ENCODE data around the gene TAF10.
A peak's percentile ranks its signal among the peaks of the same experiment; 100 is the strongest.

Gene TAF10

DNA sequence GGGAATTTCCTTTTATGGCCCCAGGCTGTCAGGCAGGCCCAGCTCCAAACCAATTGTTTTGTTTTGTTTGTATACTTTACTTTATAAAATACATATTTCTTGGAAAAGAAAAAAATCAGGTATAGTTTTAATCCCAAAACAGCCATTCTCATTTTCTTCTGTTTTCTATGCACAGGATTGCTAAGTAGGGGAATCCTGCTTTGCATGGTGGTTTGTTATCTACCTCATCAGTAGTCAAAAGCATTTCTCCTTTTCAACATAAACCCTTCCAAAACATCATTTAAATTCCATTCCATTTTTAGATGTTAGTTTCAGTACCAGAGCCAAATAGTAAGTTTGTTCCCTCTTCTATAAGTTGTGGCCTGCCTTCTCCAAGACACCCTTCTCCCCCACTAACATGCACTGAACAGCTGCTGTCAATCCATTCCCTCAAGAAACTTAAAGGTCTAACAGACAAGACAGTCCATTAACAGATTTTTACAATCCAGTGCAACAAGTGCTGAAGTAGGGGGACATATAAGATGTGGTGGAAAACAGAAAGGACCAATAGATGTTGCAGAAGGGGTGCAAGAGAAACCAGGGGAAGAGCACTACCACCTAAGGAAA is 4.7 kb downstream of the TAF10 start:
- DNase-seq: peak; percentile 25

DNA sequence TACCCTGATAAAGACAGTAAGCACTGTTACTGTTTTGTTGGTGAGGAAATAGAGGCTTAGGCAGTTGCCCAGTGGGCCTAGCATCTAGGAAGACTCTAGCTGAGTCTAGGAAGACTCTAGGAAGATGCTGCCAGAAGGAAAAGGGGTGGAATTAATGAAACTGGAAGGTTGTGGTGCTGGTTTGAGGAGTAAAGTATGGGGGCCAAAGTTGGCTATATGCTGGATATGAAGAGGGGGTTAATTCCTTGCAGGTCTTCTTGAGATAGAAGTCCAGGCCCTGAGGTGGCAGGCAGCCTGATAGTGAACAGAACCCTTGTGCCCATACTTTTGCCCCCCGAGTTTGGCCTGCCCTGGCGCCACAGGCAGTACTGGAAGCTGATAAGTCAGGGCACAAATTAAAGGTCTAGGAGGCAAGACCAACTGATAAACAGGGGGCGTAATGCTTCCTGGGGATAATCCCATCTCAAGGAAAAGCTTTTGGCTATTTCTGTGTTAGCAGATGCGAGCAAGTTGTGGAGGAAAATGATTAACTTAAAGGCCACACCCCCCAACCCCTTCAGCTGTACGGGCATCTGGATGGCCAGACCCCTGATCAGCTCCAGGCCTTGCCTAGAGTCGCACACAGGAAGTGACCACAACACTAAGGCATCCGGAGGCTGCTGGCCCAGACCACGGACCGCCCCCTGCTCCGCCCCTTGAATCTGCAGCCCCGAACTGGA is 5.4 kb downstream of the TAF10 start:
- DNase-seq: peak; percentile 75

DNA sequence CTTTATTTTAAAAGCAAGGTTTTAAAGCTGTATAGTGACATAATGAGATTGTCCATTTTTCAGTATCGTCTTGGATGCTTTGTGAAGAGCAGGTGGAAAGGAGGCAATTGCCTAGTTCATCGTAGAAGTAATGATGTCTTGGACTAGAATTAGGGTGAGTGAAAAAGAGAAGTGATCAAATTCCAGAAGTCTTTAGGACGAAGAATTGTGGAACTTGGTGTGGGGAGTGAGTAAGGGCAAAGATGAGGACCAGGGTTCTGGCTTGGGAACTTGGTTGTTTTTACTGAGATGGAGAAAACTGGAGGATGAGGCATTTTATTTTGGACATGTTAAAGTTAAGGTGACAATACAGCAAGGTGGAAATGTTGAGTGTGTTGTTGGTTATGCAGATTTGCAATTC is 7.2 kb downstream of the TAF10 start:
- no peak for DNase-seq

DNA sequence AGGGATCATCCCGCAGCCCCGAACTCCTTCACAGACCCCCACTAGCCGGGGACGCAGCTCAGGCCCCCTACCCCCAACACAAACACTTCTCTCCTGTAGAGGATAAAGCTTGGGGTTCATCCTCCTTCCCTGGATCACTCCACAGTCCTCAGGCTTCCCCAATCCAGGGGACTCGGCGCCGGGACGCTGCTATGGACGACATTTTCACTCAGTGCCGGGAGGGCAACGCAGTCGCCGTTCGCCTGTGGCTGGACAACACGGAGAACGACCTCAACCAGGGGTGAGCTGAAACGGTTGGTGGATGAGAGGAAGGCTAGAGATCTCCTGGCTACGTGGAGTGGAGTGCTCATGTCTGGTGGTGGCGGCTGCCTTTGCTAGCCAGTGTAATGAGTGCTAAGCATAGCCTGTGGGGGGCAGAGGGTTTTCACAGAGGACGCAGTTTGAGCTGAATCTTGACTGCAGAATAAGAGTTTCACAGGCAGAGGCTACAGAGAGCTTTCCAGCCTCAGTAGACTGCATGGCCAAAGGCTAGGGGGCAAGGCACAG is 7.9 kb downstream of the TAF10 start:
- DNase-seq: peak; percentile 64

DNA sequence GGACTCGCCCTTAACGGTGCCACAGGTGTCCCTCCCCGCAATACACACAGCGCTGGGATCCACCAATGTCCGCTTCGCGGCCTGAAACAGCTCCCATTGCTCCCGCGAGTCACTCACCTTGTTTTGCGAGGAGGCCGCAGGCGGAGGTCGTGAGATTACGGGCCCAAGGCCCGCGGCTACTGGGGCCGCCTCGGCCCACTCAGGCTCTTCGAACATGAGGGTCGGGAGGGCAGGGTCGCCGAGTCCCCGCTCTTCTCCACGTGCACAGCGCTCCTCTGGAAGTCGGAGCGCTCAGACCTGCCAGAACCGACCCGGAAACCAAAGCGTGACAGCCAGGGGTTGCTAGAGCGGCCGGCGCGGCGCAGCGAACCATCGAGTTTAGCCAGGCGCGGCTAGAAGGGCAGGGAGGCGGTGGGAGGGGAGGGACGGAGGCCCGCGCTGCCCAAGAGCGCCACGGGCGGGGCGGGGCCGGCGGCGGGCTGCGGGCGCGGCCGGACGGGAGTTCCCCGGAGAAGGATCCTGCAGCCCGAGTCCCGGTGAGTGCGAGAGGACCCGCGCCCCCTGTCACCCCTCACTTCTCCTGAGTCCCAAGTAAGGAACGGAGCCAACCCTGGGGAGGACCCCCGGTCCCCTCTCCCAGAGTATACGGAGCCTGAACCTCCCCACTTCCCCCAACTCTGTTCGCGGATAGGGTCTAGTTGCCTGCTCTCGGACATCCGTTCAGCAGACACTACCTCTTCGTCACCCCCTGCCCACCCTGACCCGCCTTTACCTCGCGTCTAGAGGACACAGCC is 8.5 kb downstream of the TAF10 start, which contains the start of the genes ILK and RRP8:
TSS of gene ILK (plus strand) at position 488 of the 794 bp plus-strand sequence. CDS start 498 bp downstream, outside the sequence.
TSS of gene RRP8 (minus strand) at position 330 of the 794 bp plus-strand sequence. CDS start at position 216, 114 bp downstream.
- DNase-seq: peak; percentile 94

DNA sequence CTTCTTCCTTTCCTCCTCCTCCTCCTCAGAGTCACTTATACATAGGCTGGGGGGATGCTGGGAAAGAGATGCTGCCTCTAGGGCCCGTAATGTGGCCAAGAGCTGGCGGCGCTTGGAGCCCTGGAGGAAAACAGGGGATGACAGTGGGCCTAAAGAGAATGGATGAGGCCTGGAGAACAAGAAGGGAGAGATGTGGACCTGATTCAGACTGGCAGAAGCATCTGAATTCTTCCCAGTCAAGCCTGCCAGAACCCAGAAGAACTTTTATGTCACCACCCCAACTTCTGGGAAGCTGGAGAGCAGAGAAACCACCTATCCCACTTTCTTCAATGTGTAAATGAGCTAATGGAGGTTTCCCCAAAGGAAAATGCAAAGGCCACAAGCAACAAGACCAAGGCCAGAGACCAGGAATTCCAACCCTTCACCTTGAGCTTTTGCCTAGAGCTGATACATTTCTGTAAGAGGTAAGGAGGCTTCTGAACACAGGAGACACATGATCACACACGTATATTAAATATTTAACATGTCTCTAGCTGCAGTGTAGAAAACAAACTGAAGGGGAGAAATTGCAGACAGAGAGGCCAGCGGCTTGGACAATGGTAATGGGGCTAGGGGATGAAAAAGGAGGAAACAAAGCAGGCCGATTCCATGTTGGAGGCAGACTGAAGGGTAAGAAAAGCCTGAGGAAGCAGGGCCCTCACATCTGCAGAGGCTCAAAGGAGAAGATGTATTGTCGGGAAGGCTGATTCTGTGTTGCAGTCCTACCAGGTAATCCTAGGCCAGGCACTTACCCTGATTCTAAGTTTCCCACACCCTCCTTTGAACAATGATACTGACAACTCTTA is 9.7 kb downstream of the TAF10 start:
- no peak for DNase-seq

DNA sequence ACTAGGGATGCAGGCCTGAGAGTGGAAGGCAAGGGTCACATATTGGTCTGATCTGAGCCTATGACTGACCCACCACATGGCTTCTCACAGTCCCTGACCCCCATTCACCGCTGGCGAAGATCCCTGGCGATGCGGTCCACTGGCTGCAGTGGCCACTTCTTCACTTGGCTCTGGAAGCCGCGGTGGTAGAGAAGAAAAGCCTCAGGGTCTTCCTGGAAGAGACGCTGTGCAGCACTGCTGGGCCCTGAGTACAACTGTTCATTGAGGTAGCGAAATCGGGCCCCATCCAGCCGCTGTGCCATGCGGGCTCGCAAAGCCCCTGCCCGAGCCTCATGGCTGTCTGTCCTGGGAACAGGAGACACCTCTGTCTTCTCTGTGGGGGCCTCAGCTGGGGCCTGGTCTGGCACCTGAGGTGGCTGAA is 11.0 kb downstream of the TAF10 start:
- no peak for DNase-seq

DNA sequence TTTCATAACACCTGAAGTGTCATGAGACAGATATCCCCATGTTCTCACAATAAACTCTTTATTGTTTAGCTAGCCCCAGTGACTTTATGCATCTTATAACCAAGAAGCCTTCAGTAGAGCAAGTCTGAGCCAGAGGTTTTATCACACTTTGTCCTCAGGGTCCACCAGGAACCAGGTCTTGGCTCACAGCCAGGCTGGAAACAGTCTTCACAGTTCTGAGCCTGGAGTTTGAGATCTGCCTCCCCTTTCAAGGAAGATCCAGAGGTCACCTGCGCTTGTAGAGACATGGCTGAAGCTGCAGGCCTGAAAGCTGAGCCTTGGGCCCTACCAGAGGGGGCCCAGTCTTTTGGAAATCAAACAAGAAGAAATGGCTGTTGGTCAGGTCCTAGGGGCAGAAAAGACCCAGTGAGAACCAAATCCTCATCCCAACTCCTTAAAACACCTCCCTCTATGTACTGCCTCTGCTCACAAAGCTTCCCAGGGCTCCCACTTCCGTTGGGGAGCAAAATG is 12.1 kb downstream of the TAF10 start:
- DNase-seq: no peak

DNA sequence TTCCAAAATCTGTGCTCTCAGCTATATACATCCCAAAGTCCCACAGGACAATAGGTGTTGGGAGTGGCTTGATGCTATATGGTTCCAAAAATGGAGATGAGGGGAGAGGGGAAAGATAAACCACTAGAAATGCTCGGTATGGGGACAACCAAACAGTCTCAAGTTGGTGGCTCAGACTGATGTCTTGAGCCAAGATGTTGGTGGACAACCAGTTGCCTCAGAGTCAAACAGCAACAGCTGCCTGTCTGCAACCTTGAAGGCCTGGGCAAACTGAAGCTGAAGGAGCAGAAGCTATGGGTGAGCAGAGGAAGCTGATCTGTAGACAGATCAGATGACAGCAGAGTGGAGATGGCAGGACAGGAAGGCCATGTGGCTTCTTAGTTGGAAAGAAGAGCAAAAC is 12.6 kb downstream of the TAF10 start:
- no peak for DNase-seq

DNA sequence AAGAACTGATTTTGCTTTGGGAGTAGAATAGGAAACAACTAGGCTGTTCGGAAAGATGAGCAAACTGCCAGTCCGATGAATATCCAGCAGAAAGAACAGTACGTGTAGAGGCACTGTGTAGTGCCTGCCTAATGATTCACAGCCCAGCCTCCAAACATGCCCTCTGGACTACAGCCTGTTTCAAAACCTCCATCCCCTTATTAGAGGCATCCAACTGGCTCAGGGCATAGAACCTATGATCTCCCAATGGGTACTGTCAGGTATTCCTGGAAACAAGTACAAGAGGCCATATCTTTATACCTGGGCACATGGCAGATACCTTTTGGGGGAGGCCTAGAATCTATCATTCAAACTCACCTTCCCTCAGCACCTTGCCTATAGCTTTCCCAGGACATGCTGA is 13.5 kb downstream of the TAF10 start:
- DNase-seq: no peak

DNA sequence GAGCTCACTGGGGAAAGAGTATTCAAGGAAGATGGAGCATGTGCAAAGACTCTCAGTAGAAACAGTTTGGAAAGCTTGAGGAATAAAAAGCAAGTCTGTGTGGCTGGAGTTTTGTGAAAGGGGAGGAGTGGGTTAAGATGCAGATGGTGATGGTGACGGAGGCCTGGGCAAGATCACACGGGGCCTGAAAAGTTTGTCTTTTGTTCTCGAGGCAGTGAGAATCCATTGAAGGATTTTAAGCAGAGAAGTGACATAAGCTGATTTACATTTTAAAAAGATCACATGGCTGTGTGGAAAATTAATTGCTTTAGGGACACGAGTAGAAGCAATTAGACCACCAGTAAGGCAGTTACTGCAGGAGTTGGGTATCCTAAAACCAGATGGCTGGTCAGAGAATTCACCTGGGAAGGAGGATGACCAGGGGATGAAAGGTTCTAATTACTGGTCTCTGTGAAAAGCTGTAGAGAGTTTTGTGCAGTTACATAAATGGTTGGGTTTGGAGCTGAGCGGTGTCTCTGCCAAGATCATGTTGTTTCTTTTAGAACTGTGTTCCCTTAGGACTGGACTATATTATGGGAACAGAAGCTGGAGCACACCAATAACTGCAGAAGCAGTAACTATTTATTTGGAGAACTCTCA is 15.7 kb downstream of the TAF10 start:
- DNase-seq: no peak

DNA sequence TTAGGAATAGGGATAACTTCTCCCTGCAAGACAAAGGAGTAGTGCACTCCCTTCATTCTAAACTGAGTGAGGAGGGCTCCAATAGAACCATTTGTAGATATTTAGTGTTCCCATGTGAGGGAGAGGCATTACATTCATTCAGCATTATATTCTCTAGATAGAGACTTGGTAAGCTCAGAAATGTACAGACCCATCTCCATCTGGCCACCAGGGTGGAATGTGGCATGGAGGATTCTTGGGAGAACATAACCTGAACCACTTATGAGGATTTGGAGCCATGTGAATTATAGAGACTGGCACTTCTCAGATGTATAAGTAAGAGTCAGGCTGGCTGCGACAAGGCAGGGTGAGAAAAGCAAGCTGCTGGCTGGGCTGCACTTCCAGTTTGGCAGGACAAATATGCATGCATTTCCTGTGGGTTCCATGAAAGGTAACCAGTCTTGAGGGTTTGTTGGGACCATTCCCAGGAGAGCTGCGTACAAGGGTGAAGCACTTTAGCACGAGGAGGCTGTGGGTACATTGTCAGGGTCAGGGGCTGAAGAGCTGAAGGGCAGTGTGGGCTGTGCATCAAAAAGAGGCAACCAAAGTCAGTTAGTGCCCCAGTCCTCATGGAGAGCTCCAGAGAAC is 17.8 kb downstream of the TAF10 start:
- DNase-seq: no peak

DNA sequence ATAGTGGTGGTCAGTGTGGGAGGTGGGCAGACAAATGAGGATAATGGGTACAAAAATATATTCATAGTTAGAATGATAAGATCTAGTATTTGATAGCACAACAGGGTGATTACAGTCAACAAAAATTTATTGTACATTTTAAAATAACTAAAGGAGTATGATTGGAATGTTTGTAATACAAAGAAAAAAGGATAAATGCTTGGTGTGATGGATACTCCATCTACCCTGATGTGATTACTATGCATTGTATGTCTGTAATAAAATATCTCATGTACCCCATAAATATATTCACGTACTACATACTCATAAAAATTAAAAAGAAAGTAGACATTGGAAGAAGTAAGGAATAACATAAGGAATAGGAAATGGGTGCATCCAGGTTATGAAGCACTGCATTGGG is 24.0 kb downstream of the TAF10 start:
- no peak for DNase-seq

DNA sequence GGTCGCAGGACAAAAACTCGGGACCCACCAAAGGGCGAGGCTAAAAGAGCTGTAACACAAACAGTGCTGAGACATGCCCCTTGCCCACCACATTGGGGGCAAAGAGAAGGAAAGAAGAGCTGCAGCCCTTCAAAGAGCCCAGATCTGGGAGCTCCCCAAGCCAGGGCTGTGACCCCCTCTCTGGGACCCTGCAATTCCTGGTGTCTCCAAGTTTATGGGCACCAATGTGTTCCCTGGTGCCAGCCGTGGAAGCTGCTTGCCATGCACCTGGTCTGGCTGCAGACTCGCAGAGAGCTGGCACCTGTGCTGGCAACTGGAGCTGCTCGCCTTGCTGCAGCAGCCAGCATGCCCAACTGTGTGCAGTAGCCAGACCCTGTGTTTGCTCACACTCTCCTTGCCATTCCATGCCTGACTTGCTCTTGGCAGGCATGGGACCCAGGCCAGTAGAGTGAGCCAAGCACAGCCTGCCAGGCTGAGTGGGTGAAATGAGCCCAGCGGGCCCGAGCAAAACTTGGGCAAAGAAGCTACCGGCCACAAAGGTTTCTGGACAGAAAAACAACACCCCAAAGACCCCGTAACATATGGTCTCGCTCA is 24.6 kb downstream of the TAF10 start:
- DNase-seq: no peak

DNA sequence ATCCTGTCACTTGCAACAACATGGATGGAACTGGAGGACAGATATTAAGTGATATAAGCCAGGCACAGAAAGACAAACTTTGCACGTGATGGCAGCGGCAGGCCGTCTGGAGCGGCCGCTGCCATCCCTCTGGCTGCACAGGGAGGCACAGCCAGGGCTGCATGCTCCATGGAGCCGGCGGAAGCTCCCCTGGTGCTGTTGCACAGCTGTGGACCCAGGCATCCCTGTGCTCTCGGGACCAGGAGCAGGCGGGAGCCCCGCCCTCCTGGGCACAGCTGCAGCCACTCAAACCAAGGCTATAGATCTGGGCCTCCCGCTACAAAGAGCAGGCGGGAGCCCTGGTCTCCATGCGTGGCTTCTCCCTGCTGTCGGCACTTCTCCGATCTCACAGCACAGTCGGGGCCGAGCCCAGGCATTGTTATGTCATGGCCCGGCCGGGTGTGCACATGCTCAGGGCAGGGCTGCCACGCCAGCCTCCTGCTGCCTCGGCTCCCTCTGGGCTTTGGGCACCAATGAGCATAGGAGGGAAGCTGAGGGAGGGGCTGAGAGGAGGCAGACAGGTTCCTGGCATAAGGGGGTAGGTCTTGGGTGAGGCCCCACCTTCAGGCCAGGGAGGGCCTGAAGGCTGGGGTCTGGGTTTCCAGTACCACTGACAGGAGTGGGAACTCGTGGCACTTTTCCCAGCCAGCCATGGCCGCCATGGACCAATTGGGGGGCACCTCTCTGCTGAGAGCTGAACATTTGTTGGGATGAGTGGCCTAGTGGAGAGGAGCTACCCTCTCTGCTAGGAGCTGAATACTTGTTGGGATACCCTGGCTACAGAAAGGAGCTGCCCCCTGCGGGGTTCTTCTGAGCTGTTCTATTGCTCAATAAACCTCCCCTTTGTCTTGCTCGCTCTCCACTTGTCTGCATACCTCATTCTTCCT is 25.3 kb downstream of the TAF10 start:
- DNase-seq: no peak

DNA sequence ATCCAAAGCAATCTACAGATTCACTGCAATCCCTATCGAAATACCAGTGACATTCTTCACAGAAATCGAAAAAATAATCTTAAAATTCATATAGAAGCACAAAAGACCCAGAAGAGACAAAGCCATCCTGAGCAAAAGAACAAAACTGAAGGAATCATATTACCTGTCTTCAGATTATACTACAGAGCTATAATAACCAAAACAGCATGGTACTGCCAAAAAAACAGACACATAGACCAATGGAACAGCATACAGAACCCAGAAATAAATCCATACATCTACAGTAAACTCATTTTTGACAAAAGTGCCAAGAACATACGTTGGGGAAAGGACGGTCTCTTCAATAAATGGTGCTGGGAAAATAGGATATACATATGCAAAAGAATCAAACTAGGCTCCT is 27.5 kb downstream of the TAF10 start:
- DNase-seq: no peak

DNA sequence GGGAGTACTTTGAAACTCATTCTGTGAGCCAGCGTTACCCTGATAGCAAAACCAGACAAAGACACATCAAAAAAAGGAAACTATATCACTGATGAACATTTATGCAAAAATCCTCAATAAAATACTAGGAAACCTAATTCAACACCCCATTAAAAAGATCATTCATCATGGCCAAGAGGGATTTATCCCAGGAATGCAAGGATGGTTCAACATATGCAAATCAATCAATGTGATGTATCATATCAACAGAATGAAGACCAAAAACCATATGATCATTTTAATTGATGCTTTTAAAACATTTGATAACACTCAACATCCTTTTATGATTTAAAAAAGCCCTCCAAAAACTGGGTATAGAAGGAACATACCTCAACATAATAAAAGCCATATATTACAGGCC is 28.4 kb downstream of the TAF10 start:
- no peak for DNase-seq

DNA sequence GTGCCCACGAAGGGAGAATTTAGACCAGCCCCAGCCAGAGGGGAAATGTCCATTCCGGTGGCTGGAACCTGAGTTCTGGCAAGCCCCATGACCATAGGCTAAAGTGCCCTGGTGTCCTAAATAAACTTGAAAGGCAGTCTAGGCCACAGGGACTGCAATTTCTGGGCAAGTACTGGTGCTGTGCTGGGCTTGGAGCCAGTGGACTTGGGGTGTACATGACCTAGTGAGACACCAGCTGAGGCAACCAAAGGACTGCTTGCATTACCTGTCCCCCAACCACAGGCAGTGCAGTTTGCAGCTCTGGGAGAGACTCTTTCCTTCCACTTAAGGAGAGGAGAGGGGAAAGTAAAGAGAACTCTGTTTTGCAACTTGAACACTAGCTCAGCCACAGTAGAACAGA is 32.3 kb downstream of the TAF10 start:
- DNase-seq: no peak

DNA sequence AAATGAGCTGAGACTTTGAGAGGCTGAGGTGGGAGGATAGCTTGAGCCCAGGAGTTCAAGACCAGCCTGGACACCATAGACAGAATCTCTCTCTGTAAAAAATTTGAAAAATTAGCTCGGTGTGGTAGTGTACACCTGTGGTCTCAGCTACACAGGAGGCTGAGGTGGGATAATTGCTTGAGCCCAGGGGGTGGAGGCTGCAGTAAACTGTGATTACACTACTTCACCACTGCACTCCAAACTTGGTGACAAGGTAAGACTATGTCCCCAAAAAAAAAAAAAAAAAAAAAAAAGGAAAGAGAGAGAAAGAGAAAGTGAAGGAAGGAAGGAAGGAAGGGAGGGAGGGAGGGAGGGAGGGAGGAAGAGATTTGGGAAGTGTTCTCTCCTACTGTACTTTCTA is 33.9 kb downstream of the TAF10 start:
- no peak for DNase-seq

Measured in activated CD4-positive, alpha-beta T cell treated with anti-CD3 and anti-CD28 coated beads, Interleukin-2, Interleukin-6, amounts not matched to agents 100 ng/mL and 50 ng/mL, durations not matched to agents 16 hours and 8 hours (primary cell).